Stimulated activated CD4-positive, alpha-beta T cell treated with anti-CD3 and anti-CD28 coated beads, Interleukin-2, amount 100 ng/mL, for 48 hours (primary cell): ENCODE data around the gene CITED4.

Source experiments
- DNase-seq, 2 donors: peaks; one replicate each; pipeline ENCODE4 v3.0.0-alpha.2; 2020

Gene CITED4

DNA sequence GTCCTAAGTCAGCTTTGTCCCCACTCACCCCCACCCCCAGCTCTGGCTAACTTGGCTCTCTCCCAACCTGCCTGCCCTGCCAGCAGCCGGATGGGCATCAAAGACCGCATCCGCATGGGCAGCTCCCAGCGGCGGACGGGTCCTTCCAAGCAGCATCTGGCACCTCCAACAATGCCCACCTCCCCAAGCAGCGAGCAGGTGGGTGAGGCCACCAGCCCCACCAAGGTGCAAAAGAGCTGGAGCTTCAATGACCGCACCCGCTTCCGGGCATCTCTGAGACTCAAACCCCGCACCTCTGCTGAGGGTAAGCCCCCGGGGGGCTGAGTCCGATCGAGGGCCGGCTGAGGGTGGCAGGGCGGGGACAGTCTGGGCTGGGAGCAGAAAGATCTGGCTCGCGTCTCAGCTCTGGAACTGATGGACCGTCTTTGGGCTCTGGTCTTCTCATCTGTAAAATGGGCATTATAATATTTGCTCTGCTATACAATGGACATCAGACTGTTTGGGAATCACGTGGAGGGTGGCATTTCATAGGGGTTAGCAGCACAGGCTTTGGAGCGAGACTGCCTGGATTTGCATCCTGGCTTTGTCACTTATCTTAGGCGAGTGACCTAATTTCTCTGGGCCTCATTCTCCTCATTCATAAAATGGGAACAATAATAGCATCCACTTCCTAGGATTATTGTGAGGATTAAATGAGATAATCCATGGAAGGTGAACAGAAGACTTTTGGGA, 31.0 kb downstream of the CITED4 start:
- DNase-seq: no peak

DNA sequence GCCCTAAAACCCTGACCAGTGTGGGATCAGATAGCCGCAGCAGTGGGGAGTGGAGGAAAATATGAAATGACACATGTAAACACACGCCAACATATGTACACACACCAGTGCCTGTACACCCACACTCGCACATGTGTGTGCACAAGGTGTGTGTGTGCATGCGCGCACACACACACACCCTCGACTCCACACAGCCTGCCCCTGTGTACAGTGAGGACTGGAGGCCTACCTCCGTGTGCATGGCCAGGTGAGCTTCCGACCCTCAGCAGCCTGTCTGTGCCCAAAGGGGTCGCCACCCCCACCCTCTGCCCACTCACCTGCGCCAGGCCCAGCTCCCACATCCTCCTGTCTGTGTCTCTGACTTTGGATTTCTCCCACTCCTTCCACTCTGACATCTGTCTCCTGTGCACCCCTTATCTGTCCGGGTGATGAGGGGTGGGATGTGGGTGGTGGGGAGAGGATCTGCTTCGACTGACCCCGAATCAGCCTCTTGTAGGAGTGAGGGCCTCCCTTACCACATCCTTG, 31.7 kb downstream of the CITED4 start:
- DNase-seq: no peak

DNA sequence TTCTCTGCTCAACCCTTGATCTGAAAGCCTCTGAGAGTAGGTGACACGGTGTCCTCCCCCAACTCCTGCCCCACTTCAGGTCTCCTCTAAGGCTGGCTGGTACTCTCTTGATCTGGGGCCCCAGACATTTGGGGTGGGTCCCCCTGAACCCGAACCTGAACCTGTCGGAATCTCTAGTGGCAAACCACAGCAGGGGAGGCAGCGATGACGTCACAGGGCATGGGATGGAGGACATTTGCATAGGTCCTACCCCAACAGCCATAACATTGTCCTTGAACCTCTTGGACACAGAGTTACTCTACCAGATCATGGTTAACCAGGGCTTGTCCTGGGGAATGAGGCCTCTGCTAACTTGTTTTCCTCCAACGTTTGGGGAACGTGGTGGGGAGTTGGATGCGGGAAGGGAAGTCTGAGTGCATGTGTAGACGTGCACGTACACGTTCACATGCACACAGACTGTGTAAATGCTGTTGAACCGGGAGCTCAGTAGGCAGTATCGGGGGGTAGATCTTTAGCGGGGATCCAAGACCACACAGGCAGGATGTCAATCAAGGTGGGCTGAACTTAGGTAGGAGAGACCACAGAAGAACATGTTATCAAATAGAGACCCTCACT, 32.4 kb downstream of the CITED4 start:
- DNase-seq: no peak

DNA sequence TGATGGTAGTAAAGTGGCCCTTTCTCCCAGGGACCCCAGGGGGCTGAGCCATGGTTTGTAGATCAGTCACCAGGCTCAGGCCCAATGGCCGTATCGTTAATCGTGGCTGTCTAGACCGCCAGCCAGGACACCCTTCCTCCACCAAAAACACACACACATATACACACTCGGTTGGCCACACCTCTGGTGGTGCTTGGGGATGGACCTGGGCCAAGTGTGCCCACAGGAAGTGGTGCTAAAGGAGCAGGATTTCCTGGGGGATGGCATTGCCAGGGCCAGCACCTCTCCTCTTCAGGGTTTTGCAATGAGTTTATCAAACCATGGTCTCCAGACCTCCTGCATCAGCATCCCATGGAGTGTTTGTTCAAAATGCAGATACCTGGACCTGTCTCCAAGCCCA, 36.2 kb downstream of the CITED4 start:
- no peak for DNase-seq

DNA sequence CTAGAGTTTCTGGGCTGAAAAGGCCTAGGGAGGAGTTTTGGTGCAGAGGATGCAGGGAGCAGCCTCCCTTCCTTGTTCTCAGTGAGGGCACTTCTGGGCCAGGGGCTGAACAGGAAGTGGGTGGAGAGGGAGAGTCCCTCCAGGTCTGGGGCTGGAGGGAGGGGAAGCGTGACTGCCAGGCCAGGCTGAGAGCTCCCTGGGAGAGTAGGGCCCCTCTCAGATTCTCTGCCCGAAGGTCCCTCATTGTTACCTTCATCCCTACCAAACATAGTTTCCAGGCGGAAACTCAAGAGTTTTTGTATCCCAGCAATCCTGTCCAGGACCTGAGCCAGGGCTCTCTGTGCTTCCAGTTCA, 36.8 kb downstream of the CITED4 start:
- no peak for DNase-seq

DNA sequence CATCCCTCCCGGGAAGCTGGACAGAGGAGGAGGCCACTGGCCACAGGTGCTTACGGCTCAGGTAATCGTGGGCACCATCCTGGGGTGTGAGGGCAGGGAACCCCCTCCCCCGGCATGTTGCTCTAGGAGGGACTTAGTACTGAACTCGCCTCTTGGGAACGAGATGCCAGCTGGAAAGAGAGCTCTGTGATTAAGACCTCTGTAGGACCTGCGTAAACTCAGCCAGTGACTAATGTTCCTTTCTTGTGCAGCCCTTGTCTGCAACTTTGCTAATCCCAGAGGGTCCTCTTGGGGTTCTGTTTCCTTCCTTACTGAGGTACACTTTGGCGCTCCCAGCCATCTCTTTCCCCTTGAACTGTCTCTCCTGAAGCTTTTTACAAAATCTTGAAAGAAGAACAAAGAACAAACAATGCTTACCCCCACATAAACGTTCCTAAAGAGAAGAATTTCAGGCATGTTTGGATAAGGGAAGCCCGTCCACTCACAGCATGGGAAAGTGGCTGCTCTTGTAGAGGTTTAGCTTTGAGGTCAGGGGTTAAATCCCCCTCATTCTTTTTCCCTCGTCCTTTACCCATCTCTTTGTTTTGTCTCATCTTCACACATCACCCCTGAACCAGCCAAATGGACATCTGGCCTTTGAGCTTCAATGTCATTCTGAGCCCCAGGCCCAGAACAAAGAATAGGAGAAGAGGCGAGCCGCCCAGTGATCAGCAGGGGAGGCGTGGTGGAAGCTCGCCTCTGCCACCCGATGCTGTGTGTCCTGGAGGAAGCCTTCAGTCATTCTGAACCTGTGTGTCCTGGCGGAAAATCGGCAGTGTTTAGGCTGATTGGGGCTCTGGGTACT, 37.4 kb downstream of the CITED4 start:
- DNase-seq: no peak

DNA sequence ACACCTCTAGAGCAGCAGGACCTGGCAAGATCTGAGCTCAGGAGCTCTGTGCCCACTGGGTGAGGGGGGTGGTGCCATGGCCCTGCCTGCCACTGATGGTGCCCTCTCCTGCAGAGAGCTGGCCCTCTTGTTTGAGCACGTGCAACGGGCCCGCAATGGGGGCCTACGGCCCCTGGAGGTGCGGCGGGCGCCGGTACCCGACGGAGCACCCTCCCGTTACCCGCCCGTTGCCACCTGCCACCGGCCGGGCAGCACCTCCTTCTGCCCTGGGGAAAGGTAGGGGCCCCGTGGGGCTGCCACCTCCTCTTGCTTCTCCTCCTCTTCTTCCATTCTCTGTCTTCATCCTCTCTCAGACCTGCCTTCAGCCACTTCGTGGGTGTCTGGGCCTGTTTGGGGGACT, 38.2 kb downstream of the CITED4 start:
- DNase-seq: no peak

DNA sequence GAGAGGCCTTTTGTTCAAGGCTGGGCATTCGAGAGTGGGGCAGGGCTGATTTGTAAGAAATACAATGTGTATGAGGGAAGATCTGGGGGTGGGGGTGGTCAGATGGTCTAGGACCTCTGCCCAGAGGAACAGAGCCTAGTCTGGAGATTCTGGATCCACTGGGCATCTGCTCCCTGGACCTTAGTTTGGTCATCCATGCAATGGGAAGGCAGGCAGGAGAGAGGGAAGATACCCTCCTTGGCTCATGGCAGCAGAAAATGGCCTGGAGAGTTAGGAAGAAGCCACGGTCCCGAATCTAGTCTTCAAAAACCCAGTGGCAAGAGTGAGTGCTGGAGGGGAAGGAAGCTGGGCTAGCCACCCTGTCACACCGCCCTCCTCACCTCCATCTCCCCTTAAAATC, 38.8 kb downstream of the CITED4 start:
- DNase-seq: no peak

DNA sequence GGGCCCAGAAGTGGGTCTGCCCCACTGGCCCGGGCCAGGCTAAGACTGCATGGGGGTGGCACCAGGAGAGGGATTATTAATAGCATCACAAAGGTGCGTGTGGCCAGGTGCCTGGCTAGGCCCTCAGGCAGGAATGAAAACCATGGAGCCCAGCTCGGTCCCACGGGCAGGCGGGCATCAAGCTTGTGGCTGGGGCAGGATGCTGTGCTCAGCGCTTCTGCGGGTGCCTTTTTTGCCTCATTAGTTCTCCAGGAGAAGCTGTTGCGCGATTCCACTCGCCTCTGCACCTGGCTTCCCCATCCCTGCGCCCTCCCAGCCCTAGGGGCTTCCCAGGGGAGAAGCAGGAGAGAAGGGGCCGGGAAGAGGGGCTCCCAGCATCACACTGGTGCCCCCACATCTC, 39.3 kb downstream of the CITED4 start:
- DNase-seq: no peak

DNA sequence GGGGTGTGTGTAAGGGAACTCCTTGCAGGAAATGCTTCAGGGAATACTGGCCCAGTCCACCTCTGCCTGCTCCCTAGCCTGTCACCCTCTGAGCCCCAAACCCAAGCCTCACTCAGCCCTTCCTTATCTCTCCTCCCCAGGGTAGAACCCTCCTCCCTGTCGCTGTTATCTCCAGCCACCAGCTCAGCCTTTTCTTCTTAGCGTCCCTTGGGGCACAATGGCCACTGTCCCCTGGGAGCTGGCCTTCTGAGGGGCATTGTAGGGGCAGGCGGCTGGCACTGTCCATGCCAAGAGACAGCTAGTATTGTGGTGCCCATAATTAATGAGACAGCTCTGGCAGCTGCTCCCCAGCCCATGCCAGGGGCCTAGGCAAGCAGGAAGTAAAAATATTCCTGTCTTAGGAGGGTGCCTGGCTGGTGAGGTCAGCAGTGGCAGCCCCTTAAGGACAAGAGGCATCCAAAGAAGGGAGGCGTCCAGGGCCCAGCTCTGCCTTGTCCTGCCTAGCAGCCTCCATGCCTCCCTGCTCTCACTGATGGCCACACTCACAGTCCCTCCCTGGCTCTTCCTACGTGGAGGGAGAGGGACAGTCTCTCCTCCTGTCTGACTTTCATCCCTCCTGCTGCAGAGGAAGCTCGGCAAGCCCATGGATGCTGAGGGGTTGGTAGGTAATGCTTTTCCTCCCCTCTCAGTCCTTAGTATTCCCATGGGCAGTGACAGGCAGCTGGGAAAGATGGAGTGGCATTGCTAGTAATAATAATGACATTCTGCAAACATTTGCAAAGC, 41.1 kb downstream of the CITED4 start:
- no peak for DNase-seq

DNA sequence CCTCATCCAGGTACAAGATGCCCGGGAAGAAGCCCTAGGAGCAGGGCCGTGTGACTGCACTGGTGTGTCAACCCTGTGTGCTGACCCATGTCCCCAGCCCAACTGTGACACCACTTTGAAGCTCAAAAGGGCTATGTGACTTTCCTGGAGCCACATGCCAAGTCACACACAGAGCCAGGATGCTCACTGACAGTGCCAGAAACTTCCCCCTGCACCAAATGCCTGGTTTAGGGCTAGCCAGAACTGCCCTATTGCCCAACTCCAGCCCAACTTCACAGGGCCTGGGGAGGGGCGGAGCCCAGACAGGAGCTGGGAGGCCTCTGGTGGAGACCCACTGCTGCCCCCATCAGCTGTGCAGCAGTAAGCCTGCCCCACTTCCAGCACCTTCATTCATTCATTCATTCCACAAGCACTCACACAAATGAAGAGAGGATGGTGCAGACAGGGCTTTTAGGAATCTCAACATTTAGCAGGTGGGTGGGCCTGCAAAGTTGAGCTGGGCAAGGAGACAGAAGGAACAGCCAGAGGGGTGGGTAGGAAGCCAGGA, 41.8 kb downstream of the CITED4 start:
- DNase-seq: no peak

DNA sequence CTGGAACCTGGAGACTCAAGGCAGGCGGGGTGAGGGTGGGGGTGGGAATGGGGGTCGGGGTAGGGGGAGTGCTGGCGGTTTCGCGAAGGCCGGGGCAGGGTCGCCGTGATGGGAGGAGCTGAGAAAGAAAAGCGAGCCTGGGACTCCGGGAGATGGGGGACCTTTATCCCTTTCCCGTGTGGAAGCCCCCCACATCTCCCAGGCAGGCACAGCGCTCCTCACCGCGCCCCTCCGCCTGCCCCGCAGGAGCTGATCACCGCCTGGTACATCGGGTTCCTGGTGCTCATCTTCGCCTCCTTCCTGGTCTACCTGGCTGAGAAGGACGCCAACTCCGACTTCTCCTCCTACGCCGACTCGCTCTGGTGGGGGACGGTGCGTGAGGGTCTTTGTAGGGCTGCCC, 43.1 kb downstream of the CITED4 start:
- no peak for DNase-seq

DNA sequence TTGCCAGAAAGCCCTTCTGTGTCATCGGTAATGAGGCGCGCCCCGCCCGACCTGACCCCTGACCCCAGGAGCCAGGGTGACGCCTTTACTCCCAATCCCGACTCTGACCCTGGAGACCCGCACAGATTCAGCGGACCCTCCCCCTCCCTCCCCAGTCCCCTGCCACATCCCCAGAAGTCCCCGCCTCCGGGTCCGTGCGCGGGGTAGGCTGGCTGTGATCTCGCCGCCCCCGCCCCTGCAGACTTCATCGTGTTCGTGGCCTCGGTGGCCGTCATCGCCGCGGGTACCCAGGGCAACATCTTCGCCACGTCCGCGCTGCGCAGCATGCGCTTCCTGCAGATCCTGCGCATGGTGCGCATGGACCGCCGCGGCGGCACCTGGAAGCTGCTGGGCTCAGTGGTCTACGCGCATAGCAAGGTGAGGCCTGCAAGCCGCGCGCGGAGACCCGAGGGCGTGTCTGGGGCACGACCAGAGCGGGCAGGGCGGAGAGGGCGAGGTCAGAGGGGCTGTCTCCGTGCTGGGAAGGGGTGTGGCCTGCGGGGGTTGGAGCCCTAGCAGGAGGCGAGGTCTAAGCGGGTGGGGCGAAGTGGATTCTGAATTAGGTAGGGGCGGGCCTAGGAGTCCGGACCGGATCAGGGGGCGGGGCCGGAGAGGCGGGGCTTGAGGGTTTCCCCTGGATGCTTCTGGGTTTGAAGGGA, 43.8 kb downstream of the CITED4 start:
- DNase-seq: peak; percentile 79

DNA sequence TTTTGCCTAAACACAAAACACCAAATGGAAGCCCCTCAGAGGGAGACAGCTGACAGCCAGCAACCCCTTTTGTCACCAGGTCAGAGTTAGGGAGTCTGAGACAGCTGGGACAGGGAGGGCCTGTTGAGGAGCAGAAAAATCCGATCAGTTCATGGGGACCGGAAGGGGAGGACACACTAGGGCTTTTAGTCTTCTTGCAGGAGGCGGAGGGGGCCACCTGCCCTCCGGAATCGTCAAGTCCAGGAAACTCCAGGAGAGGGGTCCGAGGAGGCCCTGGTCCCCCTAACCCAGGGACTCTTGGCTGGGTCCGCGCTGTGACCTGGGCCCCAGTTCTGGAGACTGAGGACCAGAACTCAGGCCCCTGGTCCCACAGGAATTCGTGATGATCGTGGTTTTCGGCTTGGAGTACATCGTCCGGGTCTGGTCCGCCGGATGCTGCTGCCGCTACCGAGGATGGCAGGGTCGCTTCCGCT, 44.3 kb downstream of the CITED4 start:
- no peak for DNase-seq

DNA sequence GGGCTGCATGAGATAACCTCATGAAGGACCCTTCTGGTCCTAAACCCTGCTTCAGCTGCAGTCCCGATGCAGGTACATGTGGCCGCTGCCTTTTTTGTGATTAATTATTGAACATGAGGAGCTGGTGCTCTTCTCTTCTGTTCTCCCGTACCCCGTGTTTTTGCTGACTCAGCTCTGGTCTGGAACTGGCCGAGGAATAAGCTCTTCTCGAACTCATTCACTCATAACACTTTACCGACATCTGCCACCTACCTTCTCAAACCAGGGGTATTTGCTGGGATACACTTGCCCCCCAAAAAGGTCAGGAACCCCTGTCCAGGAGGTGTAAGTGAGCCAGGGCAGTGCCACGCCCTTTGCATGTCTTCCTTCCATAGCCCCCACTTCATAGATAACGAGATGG, 46.7 kb downstream of the CITED4 start:
- no peak for DNase-seq
